HepG2 (cell line): Measurements from ENCODE around the gene MS4A15. TPM values are rescaled to one million over a fixed set of nuclear protein-coding genes. Genes with fewer than 3 reads are reported as not detected.
"Not testable (repeated sequence)": the region's sequence is repeated elsewhere in the genome, so short reads cannot be mapped to it uniquely, and the experiment has no call there.

ENCODE experiments used
- ATAC-seq: fragments of 200-7000 bp; cut with Tn5 transposase; 3 replicates; pipeline ENCODE4 v1.9.1; 2020; ENCODE audit warnings: mild to moderate bottlenecking, moderate library complexity
- BruUV-seq: library from RNA; stranded (reverse); fragments of 400-500 nt; replicated peaks from 2 replicates; lab custom pipeline; 2021; lab: Mats Ljungman, UMichigan
- CTCF ChIA-PET: fragments of 300-600 bp; formaldehyde crosslinking; extraction: SDS; loops from one replicate; lab custom pipeline; 2021; ENCODE audit warnings: low total read pairs, inconsistent platforms, low intra/inter-chr PET ratio; lab: Yijun Ruan, JAX
- POLR2A ChIA-PET: fragments of 350-600 bp; sonication (Branson Sonifier 250); formaldehyde crosslinking; loops from one replicate; lab custom pipeline; 2020; ENCODE audit warnings: antibody characterized with exemption, inconsistent platforms; lab: Yijun Ruan, JAX
- DNase-seq: peaks from one replicate; pipeline ENCODE4 v3.0.0-alpha.2; 2015; ENCODE audit warnings: low spot score
- FAIRE-seq: peaks from 3 replicates; lab custom pipeline; 2011; peaks lifted over from hg19 to GRCh38; lab: Jason Lieb, UNC
- H2AFZ ChIP-seq: one replicate; pipeline ENCODE4 v1.6.1; 2011; ENCODE audit warnings: low read length, inconsistent platforms
- H3K27ac ChIP-seq: fragments of 300-600 bp; 3 replicates; pipeline ENCODE4 v1.8.0; 2011; ENCODE audit warnings: mixed run types, mild to moderate bottlenecking, mixed read lengths, low read length, inconsistent platforms; ENCODE audit not compliant: insufficient read depth; ENCODE audit errors: extremely low read length
- H3K27me3 ChIP-seq, 2 experiments: fragments of 200-600 bp in 1 of 2; 2 replicates in 1 of 2; 3 replicates in 1 of 2; pipeline versions ENCODE4 v1.6.0 to v1.8.0; 2011; ENCODE audit warnings: low read length in 2 of 2, mild to moderate bottlenecking in 2 of 2, moderate library complexity in 2 of 2, inconsistent platforms in 1 of 2; ENCODE audit not compliant: insufficient read depth in 2 of 2, control insufficient read depth in 1 of 2
- H3K36me3 ChIP-seq, 2 experiments: fragments of 200-600 bp in 1 of 2; replicated peaks in 1 of 2; 2 replicates in 1 of 2; 3 replicates in 1 of 2; pipeline versions ENCODE4 v1.5.1 to v1.8.0; 2011; ENCODE audit warnings: low read length in 2 of 2, inconsistent platforms in 1 of 2; ENCODE audit not compliant: insufficient read depth in 2 of 2, control insufficient read depth in 1 of 2
- H3K4me1 ChIP-seq: 2 replicates; pipeline ENCODE4 v1.5.1; 2012; ENCODE audit warnings: low read length, inconsistent platforms; ENCODE audit not compliant: insufficient read depth
- H3K4me2 ChIP-seq: 2 replicates; pipeline ENCODE4 v1.6.0; 2011; ENCODE audit warnings: low read depth, low read length, inconsistent platforms
- H3K4me3 ChIP-seq, 3 experiments: fragments of 200-600 bp in 1 of 3; sonication (generic), shearing (Covaris generic) in 1 of 3; replicated peaks in 1 of 3; 2 replicates each; pipeline ENCODE4 v1.5.1; 2011 to 2016; ENCODE audit warnings: low read length in 3 of 3, inconsistent platforms in 2 of 3, low read depth in 2 of 3, mild to moderate bottlenecking in 2 of 3, control low read depth in 1 of 3, mixed read lengths in 1 of 3; ENCODE audit not compliant: insufficient read depth in 1 of 3
- H3K79me2 ChIP-seq: one replicate; pipeline ENCODE4 v1.6.1; 2011; ENCODE audit warnings: low read length, inconsistent platforms; ENCODE audit not compliant: insufficient read depth
- H3K9ac ChIP-seq: 2 replicates; pipeline ENCODE4 v1.6.0; 2011; ENCODE audit warnings: mild to moderate bottlenecking, low read depth, low read length, inconsistent platforms; ENCODE audit not compliant: insufficient read depth
- H3K9me3 ChIP-seq: 2 replicates; pipeline ENCODE4 v1.5.1; 2012; ENCODE audit warnings: mild to moderate bottlenecking, low read length
- H4K20me1 ChIP-seq: 2 replicates; pipeline ENCODE4 v1.6.0; 2011; ENCODE audit warnings: inconsistent platforms, mild to moderate bottlenecking, low read length, moderate library complexity; ENCODE audit not compliant: insufficient read depth
- FOXP1 ChIP-seq, 2 experiments: fragments of 450-650 bp in 1 of 2; IDR thresholded peaks; 2 replicates each; pipeline ENCODE4 v1.6.1; 2017 to 2018; ENCODE audit warnings: antibody characterized with exemption in 1 of 2
- GABPB1 ChIP-seq: IDR thresholded peaks from 2 replicates; pipeline ENCODE4 v1.6.1; 2016; ENCODE audit warnings: mild to moderate bottlenecking, missing genetic modification reagents, moderate library complexity, missing compliant biosample characterization
- HMG20A ChIP-seq: IDR thresholded peaks from 2 replicates; pipeline ENCODE4 v1.6.1; 2016; ENCODE audit warnings: borderline replicate concordance
- MED8 ChIP-seq: sonication (generic); formaldehyde crosslinking; IDR thresholded peaks from 2 replicates; pipeline ENCODE4 v1.8.1; 2023; ENCODE audit warnings: mild to moderate bottlenecking, missing genetic modification reagents; ENCODE audit not compliant: insufficient replicate concordance
- ZFP82 ChIP-seq: sonication (generic); formaldehyde crosslinking; IDR thresholded peaks from 2 replicates; pipeline ENCODE4 v1.5.1; 2020; ENCODE audit warnings: mild to moderate bottlenecking, missing genetic modification reagents, borderline replicate concordance
- ZFX ChIP-seq: sonication (generic); formaldehyde crosslinking; IDR thresholded peaks from 2 replicates; pipeline ENCODE4 v1.4.0; 2020; ENCODE audit warnings: mild to moderate bottlenecking, low read depth, missing genetic modification reagents, moderate library complexity
- ZNF260 ChIP-seq: sonication (generic); formaldehyde crosslinking; IDR thresholded peaks from 2 replicates; pipeline ENCODE4 v1.4.0; 2020; ENCODE audit warnings: missing genetic modification reagents, low read depth, mild to moderate bottlenecking, borderline replicate concordance
- ZNF546 ChIP-seq: sonication (generic); formaldehyde crosslinking; conservative IDR thresholded peaks from 2 replicates; pipeline ENCODE4 v1.8.1; 2023; ENCODE audit warnings: mild to moderate bottlenecking, missing genetic modification reagents
- WGBS: methylation state at CpG from one replicate; pipeline ENCODE4 v1.1.6; 2017; ENCODE audit warnings: low lambda C conversion rate; 5-methylcytosine and 5-hydroxymethylcytosine counted together
- in situ Hi-C: cut with HindIII; loops from 2 replicates; pipeline ENCODE4 v1.10.0; 2017; ENCODE audit warnings: low pct_unique_long_range_greater_than_20kb; ENCODE audit not compliant: extremely low pct_ligation_motif_present
- intact Hi-C: fragments of 100-400 bp; cut with micrococcal nuclease; formaldehyde crosslinking; loops from one replicate; pipeline ENCODE4 v1.10.0; 2022; ENCODE audit not compliant: unreplicated experiment
- polyA plus RNA-seq, 8 experiments: library from polyadenylated mRNA; depleted of rRNA in 3 of 8; stranded (reverse) in 7 of 8; unstranded in 1 of 8; fragments of >200 nt; fragmentation: Illumina TruSeq in 4 of 8; extraction: Trizol in 4 of 8; gene quantifications; 2 replicates each; pipeline versions ENCODE4 v1.2.1 to v1.2.3, GENCODE V29; 2011 to 2016; ENCODE audit warnings: low read depth in 4 of 8, missing spikeins in 1 of 8, mixed read lengths in 1 of 8; ENCODE audit not compliant: insufficient read depth in 1 of 8
- total RNA-seq, 5 experiments: library from RNA; depleted of rRNA; stranded (reverse); fragments of >200 nt; fragmentation: Illumina TruSeq; extraction: Trizol; gene quantifications; 2 replicates each; pipeline ENCODE4 v1.2.3, GENCODE V29; 2016; ENCODE audit warnings: low read depth in 1 of 5
- TF ChIP-seq, protein P1 (sequence below): sonication (generic); formaldehyde crosslinking; IDR thresholded peaks from 2 replicates; pipeline ENCODE4 v1.5.0; 2020; ENCODE audit warnings: mild to moderate bottlenecking, missing genetic modification reagents
- TF ChIP-seq, protein P2 (sequence below): sonication (generic); formaldehyde crosslinking; IDR thresholded peaks from 2 replicates; pipeline ENCODE4 v1.8.1; 2023; ENCODE audit warnings: mild to moderate bottlenecking, inconsistent platforms, moderate library complexity, missing genetic modification reagents, borderline replicate concordance
- TF ChIP-seq, protein P3 (sequence below): sonication (generic); formaldehyde crosslinking; IDR thresholded peaks from 2 replicates; pipeline ENCODE4 v1.4.0; 2020; ENCODE audit warnings: mild to moderate bottlenecking, missing genetic modification reagents

MS4A15 gene
- total and polyA plus RNA-seq, 2 of the 13 experiments (the other 11 are each of a cell fraction or from before 2014, with no cell fraction given) = not detected

DNA sequence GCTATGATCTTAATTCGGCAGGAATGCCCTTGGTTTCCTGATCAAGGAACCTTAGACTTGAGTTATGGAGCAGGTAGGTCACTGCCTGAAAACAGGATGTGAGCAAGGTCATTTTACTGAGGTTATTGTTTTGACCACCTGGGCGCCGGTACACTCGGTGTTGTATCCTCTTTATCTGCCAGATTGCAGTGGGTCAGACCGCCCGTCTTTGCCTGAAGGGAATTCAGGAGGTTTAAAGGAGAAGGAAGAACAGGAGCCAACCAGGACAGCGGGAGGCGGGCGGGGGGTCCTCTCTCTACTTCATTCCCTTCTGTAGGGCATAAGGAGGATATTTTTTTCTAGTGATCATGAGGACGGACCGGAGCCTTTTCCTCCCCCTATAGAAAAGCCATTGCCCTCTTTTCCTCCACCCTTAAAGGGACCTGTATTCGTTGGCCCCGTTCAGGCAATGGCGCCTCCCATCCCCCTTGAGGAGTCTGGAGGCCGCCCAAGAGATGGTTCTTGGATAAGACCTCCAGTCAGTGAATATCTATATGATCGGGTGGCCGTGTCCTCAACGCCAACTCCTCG, 649 bp downstream of the MS4A15 start:
- CTCF ChIA-PET = interaction anchor here (0.9 kb wide), 2 partner anchors 56 to 492 kb away, joined by 3 read pairs; no protein-coding TSS in a partner anchor
- POLR2A ChIA-PET = no interaction called here
- intact Hi-C loops = no loop called here

DNA sequence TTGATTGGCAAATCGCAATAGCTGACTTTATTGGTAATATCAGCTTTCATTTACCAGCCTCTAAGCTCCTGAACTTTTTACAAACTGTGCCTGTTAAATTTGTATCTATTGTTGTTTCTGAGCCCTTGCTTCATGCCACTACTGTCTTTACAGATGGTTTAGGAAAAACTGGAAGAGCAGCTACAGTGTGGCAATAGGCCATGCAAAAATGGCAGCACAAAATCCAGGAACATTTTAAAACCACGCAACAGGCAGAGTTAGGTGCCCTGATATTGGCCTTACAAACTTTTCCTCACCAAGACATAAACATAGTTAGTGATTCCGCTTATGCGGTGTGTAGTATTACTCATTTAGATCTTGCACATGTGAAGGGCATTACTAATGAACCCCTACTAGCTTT, 2.0 kb downstream of the MS4A15 start:
- BruUV-seq, H3K9me3 ChIP-seq, ATAC-seq, H3K9ac ChIP-seq, in situ Hi-C loops, H3K4me1 ChIP-seq, CTCF ChIA-PET, POLR2A ChIA-PET, FAIRE-seq, H3K36me3 ChIP-seq, H2AFZ ChIP-seq, H3K27ac ChIP-seq, intact Hi-C loops, H4K20me1 ChIP-seq, H3K4me2 ChIP-seq, H3K79me2 ChIP-seq, DNase-seq, H3K4me3 ChIP-seq: not testable (repeated sequence)
- H3K27me3 ChIP-seq = peaks cover 1 to 25% of the 10 kb centered on the region in 2 experiments; a peak in 3 of 5 replicates
- WGBS = 37% methylated on average over 4 of the region's 4 CpGs

More for the DNA sequence above, 649 bp downstream of the MS4A15 start:
- Histone ChIP-seq H3K79me2 (no peaks in the 10 kb centered on the region), H3K36me3 (no peaks in the 10 kb centered on the region), H4K20me1 (no peaks in the 10 kb centered on the region), H2AFZ (no peak overlapping the region), H3K9ac (no peak overlapping the region), H3K4me1 (peaks cover 4% of the 10 kb centered on the region; the same call in 1 of the 2 replicates), H3K27ac (no peak overlapping the region), H3K9me3 (no peaks in the 10 kb centered on the region), H3K4me3 (no peak overlapping the region), H3K27me3 (peaks cover 1 to 22% of the 10 kb centered on the region in 2 experiments; a peak in 2 of 5 replicates), H3K4me2 (no peak overlapping the region)
- in situ Hi-C loops = no loop called here
- WGBS = 22% methylated on average over 14 of the region's 19 CpGs
- BruUV-seq = no TSS peak
- ATAC-seq (no peak), FAIRE-seq (no peak), DNase-seq (no peak)
- TF ChIP-seq, protein P1, sequence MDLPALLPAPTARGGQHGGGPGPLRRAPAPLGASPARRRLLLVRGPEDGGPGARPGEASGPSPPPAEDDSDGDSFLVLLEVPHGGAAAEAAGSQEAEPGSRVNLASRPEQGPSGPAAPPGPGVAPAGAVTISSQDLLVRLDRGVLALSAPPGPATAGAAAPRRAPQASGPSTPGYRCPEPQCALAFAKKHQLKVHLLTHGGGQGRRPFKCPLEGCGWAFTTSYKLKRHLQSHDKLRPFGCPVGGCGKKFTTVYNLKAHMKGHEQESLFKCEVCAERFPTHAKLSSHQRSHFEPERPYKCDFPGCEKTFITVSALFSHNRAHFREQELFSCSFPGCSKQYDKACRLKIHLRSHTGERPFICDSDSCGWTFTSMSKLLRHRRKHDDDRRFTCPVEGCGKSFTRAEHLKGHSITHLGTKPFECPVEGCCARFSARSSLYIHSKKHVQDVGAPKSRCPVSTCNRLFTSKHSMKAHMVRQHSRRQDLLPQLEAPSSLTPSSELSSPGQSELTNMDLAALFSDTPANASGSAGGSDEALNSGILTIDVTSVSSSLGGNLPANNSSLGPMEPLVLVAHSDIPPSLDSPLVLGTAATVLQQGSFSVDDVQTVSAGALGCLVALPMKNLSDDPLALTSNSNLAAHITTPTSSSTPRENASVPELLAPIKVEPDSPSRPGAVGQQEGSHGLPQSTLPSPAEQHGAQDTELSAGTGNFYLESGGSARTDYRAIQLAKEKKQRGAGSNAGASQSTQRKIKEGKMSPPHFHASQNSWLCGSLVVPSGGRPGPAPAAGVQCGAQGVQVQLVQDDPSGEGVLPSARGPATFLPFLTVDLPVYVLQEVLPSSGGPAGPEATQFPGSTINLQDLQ = no peak
- no peak for TF ChIP-seq GABPB1 (CRISPR knock-in tag)
- no peak for TF ChIP-seq ZFP82
- no peak for TF ChIP-seq ZNF546
- no peak for TF ChIP-seq MED8 (CRISPR knock-in tag)
- no peak for TF ChIP-seq ZFX (CRISPR knock-in tag)
- TF ChIP-seq, protein P2, sequence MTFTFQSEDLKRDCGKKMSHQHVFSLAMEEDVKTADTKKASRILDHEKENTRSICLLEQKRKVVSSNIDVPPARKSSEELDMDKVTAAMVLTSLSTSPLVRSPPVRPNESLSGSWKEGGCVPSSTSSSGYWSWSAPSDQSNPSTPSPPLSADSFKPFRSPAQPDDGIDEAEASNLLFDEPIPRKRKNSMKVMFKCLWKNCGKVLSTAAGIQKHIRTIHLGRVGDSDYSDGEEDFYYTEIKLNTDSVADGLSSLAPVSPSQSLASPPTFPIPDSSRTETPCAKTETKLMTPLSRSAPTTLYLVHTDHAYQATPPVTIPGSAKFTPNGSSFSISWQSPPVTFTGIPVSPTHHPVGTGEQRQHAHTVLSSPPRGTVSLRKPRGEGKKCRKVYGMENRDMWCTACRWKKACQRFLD (CRISPR knock-in tag) = no peak
- TF ChIP-seq, protein P3, sequence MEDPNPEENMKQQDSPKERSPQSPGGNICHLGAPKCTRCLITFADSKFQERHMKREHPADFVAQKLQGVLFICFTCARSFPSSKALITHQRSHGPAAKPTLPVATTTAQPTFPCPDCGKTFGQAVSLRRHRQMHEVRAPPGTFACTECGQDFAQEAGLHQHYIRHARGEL (CRISPR knock-in tag) = no peak
- no peak for TF ChIP-seq HMG20A
- TF ChIP-seq ZNF260 (CRISPR knock-in tag) = no peak
- TF ChIP-seq FOXP1 (IDR thresholded peaks at IDR 0.05) = no peak
- TF ChIP-seq FOXP1 (CRISPR knock-in tag; IDR thresholded peaks at IDR 0.05) = no peak
